GM19463 (cell line): Measurements from ENCODE around the gene DDX27.
"Not testable (repeated sequence)": the region's sequence is repeated elsewhere in the genome, so short reads cannot be mapped to it uniquely, and the experiment has no call there.

Experiments used
- ATAC-seq: cut with Tn5 transposase; IDR thresholded peaks from one replicate; pipeline ENCODE4 v1.9.1; 2021; ENCODE audit warnings: mild to moderate bottlenecking, moderate library complexity; ENCODE audit not compliant: unreplicated experiment

DDX27 gene

GRCh38 chr20:49219091-49219923 is at the start of gene DDX27:
DDX27 (plus strand) TSS chr20:49219416; CDS start chr20:49219449, 33 bp downstream.
- peak; percentile 93 for ATAC-seq

- ATAC-seq = no peak
Measured at GRCh38 chr20:49169547-49169946, 49.7 kb upstream of the DDX27 start.

- ATAC-seq = no peak
Measured at GRCh38 chr20:49170714-49171113, 48.5 kb upstream of the DDX27 start.

GRCh38 chr20:49171909-49172308 is 47.3 kb upstream of the DDX27 start:
- no peak for ATAC-seq

- ATAC-seq = no peak
Measured at GRCh38 chr20:49172413-49172812, 46.8 kb upstream of the DDX27 start.

GRCh38 chr20:49174183-49174582 is 45.0 kb upstream of the DDX27 start:
- ATAC-seq = no peak

GRCh38 chr20:49179368-49180277 is 39.6 kb upstream of the DDX27 start:
- ATAC-seq = peak; percentile 81

GRCh38 chr20:49181265-49181877 is 37.8 kb upstream of the DDX27 start:
- ATAC-seq = no peak

GRCh38 chr20:49183444-49183843 is 35.8 kb upstream of the DDX27 start:
- ATAC-seq = no peak

- ATAC-seq = not testable (repeated sequence)
Measured at GRCh38 chr20:49184084-49184501, 35.1 kb upstream of the DDX27 start.

- no peak for ATAC-seq
Measured at GRCh38 chr20:49184691-49185070, 34.5 kb upstream of the DDX27 start.

- ATAC-seq = no peak
Measured at GRCh38 chr20:49185071-49185761, 34.0 kb upstream of the DDX27 start.

- no peak for ATAC-seq
Measured at GRCh38 chr20:49186535-49187329, 32.5 kb upstream of the DDX27 start.

GRCh38 chr20:49187330-49187850 is 31.8 kb upstream of the DDX27 start:
- no peak for ATAC-seq

- ATAC-seq = peak; percentile 96
Measured at GRCh38 chr20:49187851-49188641, 31.2 kb upstream of the DDX27 start, which contains the start of gene STAU1. STAU1 (minus strand) TSS chr20:49188334; CDS start chr20:49166201, 22,133 bp downstream.

- ATAC-seq = not testable (repeated sequence)
Measured at GRCh38 chr20:49192944-49193518, 26.2 kb upstream of the DDX27 start.

- no peak for ATAC-seq
Measured at GRCh38 chr20:49199729-49200293, 19.4 kb upstream of the DDX27 start.

- no peak for ATAC-seq
Measured at GRCh38 chr20:49203011-49203410, 16.2 kb upstream of the DDX27 start.
